K562 (cell line): ENCODE data around the gene SURF6. TPM values are rescaled to one million over a fixed set of nuclear protein-coding genes. Genes with fewer than 3 reads are reported as not detected.

Experiments
- ATAC-seq: fragments of 200-7000 bp; cut with Tn5 transposase; 3 replicates; pipeline ENCODE4 v1.9.1; 2020; ENCODE audit warnings: moderate library complexity
- BruUV-seq: library from RNA; stranded (reverse); fragments of 400-500 nt; replicated peaks from 2 replicates; lab custom pipeline; 2021; lab: Mats Ljungman, UMichigan
- CTCF ChIA-PET: fragments of 300-600 bp; formaldehyde crosslinking; extraction: SDS; loops from one replicate; lab custom pipeline; 2021; ENCODE audit warnings: low intra/inter-chr PET ratio; lab: Yijun Ruan, JAX
- POLR2A ChIA-PET: fragments of 300-600, 350-650 bp; sonication (Branson Sonifier 250); formaldehyde crosslinking; extraction: SDS; loops from one replicate; lab custom pipeline; 2021; ENCODE audit warnings: antibody characterized with exemption, inconsistent platforms; lab: Yijun Ruan, JAX
- DNase-seq, 4 experiments: peaks; one replicate each; pipeline versions ENCODE4 v3.0.0 to v3.0.0-alpha.2; 2011 to 2018; ENCODE audit warnings: low spot score in 3 of 4, mixed read lengths in 3 of 4; ENCODE audit errors: extremely low read depth in 1 of 4
- FAIRE-seq: peaks from 2 replicates; lab custom pipeline; 2011; peaks lifted over from hg19 to GRCh38; lab: Jason Lieb, UNC
- H2AFZ ChIP-seq: 2 replicates; pipeline ENCODE4 v1.6.0; 2011; ENCODE audit warnings: low read depth, low read length, control low read depth, inconsistent platforms
- H3K27ac ChIP-seq: fragments of 200-600 bp; 3 replicates; pipeline ENCODE4 v1.8.0; 2011; ENCODE audit warnings: low read depth, mild to moderate bottlenecking, control low read depth, inconsistent platforms, low read length, moderate library complexity, mixed read lengths; ENCODE audit errors: extremely low read depth
- H3K27me3 ChIP-seq, 2 experiments: fragments of 300-600 bp in 1 of 2; 2 replicates in 1 of 2; 3 replicates in 1 of 2; pipeline versions ENCODE4 v1.6.0 to v1.8.0; 2011; ENCODE audit warnings: inconsistent platforms in 2 of 2, low read length in 2 of 2, mild to moderate bottlenecking in 1 of 2, mixed read lengths in 1 of 2, moderate library complexity in 1 of 2; ENCODE audit not compliant: control insufficient read depth in 2 of 2, insufficient read depth in 2 of 2
- H3K36me3 ChIP-seq: fragments of 300-600 bp; 3 replicates; pipeline ENCODE4 v1.8.0; 2011; ENCODE audit warnings: mild to moderate bottlenecking, low read length, inconsistent platforms; ENCODE audit not compliant: control insufficient read depth, insufficient read depth
- H3K4me1 ChIP-seq, 2 experiments: fragments of 200-600 bp in 1 of 2; replicated peaks in 1 of 2; 2 replicates in 1 of 2; 3 replicates in 1 of 2; pipeline versions ENCODE4 v1.5.1 to v1.8.0; 2011; ENCODE audit warnings: inconsistent platforms in 2 of 2, low read length in 2 of 2, mild to moderate bottlenecking in 1 of 2, mixed read lengths in 1 of 2, moderate library complexity in 1 of 2; ENCODE audit not compliant: control insufficient read depth in 2 of 2, insufficient read depth in 2 of 2
- H3K4me2 ChIP-seq: 2 replicates; pipeline ENCODE4 v1.6.1; 2011; ENCODE audit warnings: low read length, control low read depth, inconsistent platforms, mixed read lengths; ENCODE audit not compliant: insufficient read depth
- H3K4me3 ChIP-seq: fragments of 200-600 bp; sonication (generic), shearing (Covaris generic); 2 replicates; pipeline ENCODE4 v1.5.1; 2016; ENCODE audit warnings: control low read depth, inconsistent platforms
- H3K79me2 ChIP-seq: fragments of 200-600 bp; 3 replicates; pipeline ENCODE4 v1.8.0; 2011; ENCODE audit warnings: low read length, inconsistent platforms; ENCODE audit not compliant: control insufficient read depth, insufficient read depth
- H3K9ac ChIP-seq, 2 experiments: 2 replicates each; pipeline versions ENCODE4 v1.6.0 to v1.6.1; 2011; ENCODE audit warnings: low read depth in 2 of 2, low read length in 2 of 2, control low read depth in 1 of 2, inconsistent platforms in 1 of 2, mild to moderate bottlenecking in 1 of 2, mixed read lengths in 1 of 2; ENCODE audit not compliant: insufficient read depth in 1 of 2
- H3K9me1 ChIP-seq: one replicate; pipeline ENCODE4 v1.6.0; 2011; ENCODE audit warnings: inconsistent platforms, mild to moderate bottlenecking, low read length, moderate library complexity; ENCODE audit not compliant: control insufficient read depth, insufficient read depth
- H3K9me3 ChIP-seq: replicated peaks from 2 replicates; pipeline ENCODE4 v1.5.1; 2011; ENCODE audit warnings: low read depth, low read length, inconsistent platforms; ENCODE audit not compliant: control insufficient read depth, insufficient read depth
- H4K20me1 ChIP-seq: replicated peaks from 2 replicates; pipeline ENCODE4 v1.6.1; 2011; ENCODE audit warnings: low read length, inconsistent platforms, mixed read lengths; ENCODE audit not compliant: control insufficient read depth, insufficient read depth
- CBFB ChIP-seq: sonication (generic); formaldehyde crosslinking; IDR thresholded peaks from 2 replicates; pipeline ENCODE4 v1.4.0; 2020; ENCODE audit warnings: mild to moderate bottlenecking, missing genetic modification reagents
- CHD1 ChIP-seq: fragments of 200-600 bp; sonication (generic); IDR thresholded peaks from one replicate; pipeline ENCODE4 v1.6.1; 2012; ENCODE audit warnings: mild to moderate bottlenecking, moderate library complexity, low read length, inconsistent platforms
- GABPB1 ChIP-seq: sonication (generic); formaldehyde crosslinking; IDR thresholded peaks from 2 replicates; pipeline ENCODE4 v1.8.0; 2022; ENCODE audit warnings: mild to moderate bottlenecking, missing genetic modification reagents
- HNRNPK ChIP-seq: fragments of 200-400 bp; formaldehyde crosslinking; IDR thresholded peaks from one replicate; pipeline ENCODE4 v1.6.1; 2018; ENCODE audit warnings: mild to moderate bottlenecking, low read depth, low read length; ENCODE audit not compliant: poor library complexity, severe bottlenecking
- POLR2A ChIP-seq: fragments of 450-650 bp; conservative IDR thresholded peaks from 2 replicates; pipeline ENCODE4 v1.6.1; 2016
- POLR2H ChIP-seq: IDR thresholded peaks from 2 replicates; pipeline ENCODE4 v1.6.1; 2016; ENCODE audit warnings: missing genetic modification characterization, low read depth, mild to moderate bottlenecking, control low read depth, missing compliant biosample characterization, moderate library complexity
- PRPF4 ChIP-seq: fragments of 200-400 bp; formaldehyde crosslinking; IDR thresholded peaks from one replicate; pipeline ENCODE4 v1.6.1; 2017; ENCODE audit warnings: low read length, low read depth, mild to moderate bottlenecking; ENCODE audit not compliant: insufficient read depth, poor library complexity, severe bottlenecking
- RBFOX2 ChIP-seq: fragments of 200-400 bp; formaldehyde crosslinking; IDR thresholded peaks from 2 replicates; pipeline ENCODE4 v1.6.1; 2017; ENCODE audit warnings: low read depth, mild to moderate bottlenecking, low read length, moderate library complexity
- TGIF2 ChIP-seq: sonication (generic); formaldehyde crosslinking; IDR thresholded peaks from 2 replicates; pipeline ENCODE4 v1.8.1; 2022; ENCODE audit warnings: mild to moderate bottlenecking, missing genetic modification reagents, moderate library complexity
- TOE1 ChIP-seq, 2 experiments: fragments of 450-650 bp in 1 of 2; sonication (generic) in 1 of 2; formaldehyde crosslinking in 1 of 2; IDR thresholded peaks; 2 replicates each; pipeline versions ENCODE4 v1.7.1 to v1.8.0; 2016 to 2022; ENCODE audit warnings: borderline replicate concordance in 2 of 2, mild to moderate bottlenecking in 2 of 2, antibody characterized with exemption in 1 of 2, inconsistent platforms in 1 of 2, low read depth in 1 of 2, missing genetic modification reagents in 1 of 2, moderate library complexity in 1 of 2
- ZNF444 ChIP-seq: fragments of 250-450 bp; sonication (Bioruptor Pico); IDR thresholded peaks from 2 replicates; pipeline ENCODE4 v1.4.0; 2020; ENCODE audit warnings: mild to moderate bottlenecking, moderate library complexity
- WGBS: fragments of 100-300 bp; shearing (Covaris generic); methylation state at CpG from one replicate; pipeline ENCODE4 v1.1.6; 2016; ENCODE audit warnings: low coverage, mixed read lengths; ENCODE audit not compliant: insufficient coverage; ENCODE audit errors: missing lambda C conversion rate; 5-methylcytosine and 5-hydroxymethylcytosine counted together
- in situ Hi-C: fragments of 300-500 bp; cut with MboI; formaldehyde crosslinking; loops from 4 replicates; pipeline ENCODE4 v1.15.0; 2018; ENCODE audit warnings: inconsistent platforms, mixed read lengths
- intact Hi-C: fragments of 100-400 bp; cut with micrococcal nuclease; formaldehyde crosslinking; loops from 2 replicates; pipeline ENCODE4 v1.14.2; 2022
- polyA plus RNA-seq, 8 experiments: library from polyadenylated mRNA; depleted of rRNA in 4 of 8; stranded (reverse) in 5 of 8; unstranded in 3 of 8; fragments of >200 nt; fragmentation: Nextera tagmentation in 2 of 8; fragmentation: Illumina TruSeq in 1 of 8; extraction: Ambion mirVana in 2 of 8; extraction: Trizol in 1 of 8; gene quantifications; 2 replicates each; pipeline versions ENCODE4 v1.2.1 to v1.2.3, GENCODE V29; 2011 to 2014; ENCODE audit warnings: inconsistent platforms in 1 of 8, missing spikeins in 1 of 8
- total RNA-seq, 7 experiments: library from RNA; depleted of rRNA in 6 of 7; stranded (reverse); fragments of >200 nt in 6 of 7; fragmentation: Illumina TruSeq in 2 of 7; extraction: Trizol in 2 of 7; gene quantifications; 2 replicates each; pipeline versions ENCODE4 v1.2.1 to v1.2.3, GENCODE V29; 2011 to 2021; ENCODE audit warnings: low replicate concordance in 1 of 7
- TF ChIP-seq, protein P1 (sequence below), 2 experiments: fragments of 450-650 bp in 1 of 2; sonication (generic) in 1 of 2; formaldehyde crosslinking; conservative IDR thresholded peaks; 2 replicates each; pipeline versions ENCODE4 v1.4.0 to v1.8.1; 2020 to 2022; ENCODE audit warnings: mild to moderate bottlenecking in 1 of 2, missing genetic modification reagents in 1 of 2
- TF ChIP-seq, protein P2 (sequence below): fragments of 450-650 bp; formaldehyde crosslinking; IDR thresholded peaks from 2 replicates; pipeline ENCODE4 v1.4.0; 2022; ENCODE audit warnings: missing genetic modification characterization
- TF ChIP-seq, protein P3 (sequence below): fragments of 450-650 bp; formaldehyde crosslinking; IDR thresholded peaks from 2 replicates; pipeline ENCODE4 v1.4.0; 2020; ENCODE audit warnings: mild to moderate bottlenecking, moderate library complexity
- TF ChIP-seq, protein P4 (sequence below): sonication (generic); formaldehyde crosslinking; IDR thresholded peaks from 2 replicates; pipeline ENCODE4 v1.9.0; 2022; ENCODE audit warnings: mild to moderate bottlenecking, missing genetic modification reagents

SURF6 gene
- total and polyA plus RNA-seq, 9 of the 15 experiments (the other 6 are each of a cell fraction or from before 2014, with no cell fraction given): 1.4 to 68.3 (median 14.7) TPM

DNA sequence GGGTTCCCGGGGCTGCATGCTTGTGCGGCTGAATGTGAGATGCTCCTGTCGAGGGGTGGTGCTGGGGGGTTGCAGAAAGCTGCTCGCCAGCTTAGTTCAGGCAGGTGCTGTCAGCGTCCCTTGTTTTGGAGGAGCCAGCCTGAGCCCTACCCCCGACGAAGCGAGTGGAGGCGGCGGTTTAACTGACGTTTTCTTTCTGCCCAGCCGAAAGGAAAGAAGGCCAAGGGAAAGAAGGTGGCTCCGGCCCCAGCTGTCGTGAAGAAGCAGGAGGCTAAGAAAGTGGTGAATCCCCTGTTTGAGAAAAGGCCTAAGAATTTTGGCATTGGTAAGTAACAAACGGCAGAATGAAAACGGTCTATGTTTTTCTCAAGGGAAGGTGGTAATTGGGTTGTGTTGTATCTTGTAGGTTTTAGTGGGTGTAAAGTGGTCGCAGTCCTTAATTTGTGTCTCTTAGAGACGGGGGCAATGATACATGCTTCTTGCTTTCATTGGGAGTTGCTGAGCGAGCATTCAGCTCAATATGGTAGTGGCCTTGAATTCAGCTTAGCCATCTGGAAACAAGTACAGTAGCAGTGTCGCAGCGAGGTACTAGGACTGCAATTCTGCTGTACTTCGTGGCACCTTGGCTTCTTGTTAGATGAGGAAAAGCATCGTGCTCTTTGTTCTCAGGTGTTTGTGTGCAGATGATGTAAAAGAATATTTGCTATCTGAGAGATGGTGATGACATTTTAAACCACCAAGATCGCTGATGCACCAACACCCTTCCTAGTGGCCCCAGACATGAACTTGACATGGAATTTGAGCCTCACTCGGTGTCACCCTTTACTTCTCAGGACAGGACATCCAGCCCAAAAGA, 13.0 kb upstream of the SURF6 start:
- Histone ChIP-seq H3K4me2 (peak overlapping the region; percentile 93), H3K9me1 (peaks cover 3% of the 10 kb centered on the region), H2AFZ (no peak overlapping the region), H3K27me3 (no peaks in the 10 kb centered on the region), H3K4me1 (peaks cover 16 to 31% of the 10 kb centered on the region in 2 experiments; a peak in 4 of 5 replicates), H3K27ac (peak overlapping the region; percentile 98), H3K36me3 (peaks cover 74% of the 10 kb centered on the region), H3K9ac (peak overlapping the region; percentile 100), H4K20me1 (peaks cover 32% of the 10 kb centered on the region), H3K9me3 (no peaks in the 10 kb centered on the region), H3K4me3 (peak overlapping the region; percentile 100), H3K79me2 (peaks cover 57% of the 10 kb centered on the region)
- peak; percentile 6 for FAIRE-seq
- in situ Hi-C loops (no loop called here), intact Hi-C loops (no loop called here)
- no peak for ATAC-seq
- no peak for DNase-seq
- POLR2A ChIA-PET: interaction anchor here (1.0 to 3.4 kb wide), 18 partner anchors 8 to 321 kb away, joined by 3 to 31 read pairs (median 6); partner anchors contain the start of genes SLC2A6, SURF1 and SURF2
- CTCF ChIA-PET: no interaction called here
- WGBS: 2% methylated on average over 25 of the region's 25 CpGs
- TSS peak; percentile 62 for BruUV-seq
- TF ChIP-seq GABPB1 (CRISPR knock-in tag) (no peak), TOE1 (IDR thresholded peaks at IDR 0.05; ENCODE audit: borderline replicate concordance) (0 out of 2 replicates have a peak, but pooled peaks have one; percentile 8), TOE1 (CRISPR knock-in tag; IDR thresholded peaks at IDR 0.05; ENCODE audit: borderline replicate concordance, low read depth) (no peak), TGIF2 (CRISPR knock-in tag) (no peak), ZNF444 (CRISPR knock-in tag) (0 out of 2 replicates have a peak, but pooled peaks have one; percentile 27), POLR2A (peak; percentile 15; the same call in 1 of the 2 replicates), CBFB (CRISPR knock-in tag) (no peak), HNRNPK (no peak), CHD1 (peak; percentile 82), RBFOX2 (peak; percentile 70; the same call in 1 of the 2 replicates), POLR2H (tag) (no peak), PRPF4 (peak; percentile 4)
- TF ChIP-seq, protein P1, sequence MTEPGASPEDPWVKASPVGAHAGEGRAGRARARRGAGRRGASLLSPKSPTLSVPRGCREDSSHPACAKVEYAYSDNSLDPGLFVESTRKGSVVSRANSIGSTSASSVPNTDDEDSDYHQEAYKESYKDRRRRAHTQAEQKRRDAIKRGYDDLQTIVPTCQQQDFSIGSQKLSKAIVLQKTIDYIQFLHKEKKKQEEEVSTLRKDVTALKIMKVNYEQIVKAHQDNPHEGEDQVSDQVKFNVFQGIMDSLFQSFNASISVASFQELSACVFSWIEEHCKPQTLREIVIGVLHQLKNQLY (CRISPR knock-in tag; conservative IDR thresholded peaks at IDR 0.05): no peak
- TF ChIP-seq, protein P2, sequence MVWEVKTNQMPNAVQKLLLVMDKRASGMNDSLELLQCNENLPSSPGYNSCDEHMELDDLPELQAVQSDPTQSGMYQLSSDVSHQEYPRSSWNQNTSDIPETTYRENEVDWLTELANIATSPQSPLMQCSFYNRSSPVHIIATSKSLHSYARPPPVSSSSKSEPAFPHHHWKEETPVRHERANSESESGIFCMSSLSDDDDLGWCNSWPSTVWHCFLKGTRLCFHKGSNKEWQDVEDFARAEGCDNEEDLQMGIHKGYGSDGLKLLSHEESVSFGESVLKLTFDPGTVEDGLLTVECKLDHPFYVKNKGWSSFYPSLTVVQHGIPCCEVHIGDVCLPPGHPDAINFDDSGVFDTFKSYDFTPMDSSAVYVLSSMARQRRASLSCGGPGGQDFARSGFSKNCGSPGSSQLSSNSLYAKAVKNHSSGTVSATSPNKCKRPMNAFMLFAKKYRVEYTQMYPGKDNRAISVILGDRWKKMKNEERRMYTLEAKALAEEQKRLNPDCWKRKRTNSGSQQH: 0 out of 2 replicates have a peak, but pooled peaks have one; percentile 60
- TF ChIP-seq, protein P3, sequence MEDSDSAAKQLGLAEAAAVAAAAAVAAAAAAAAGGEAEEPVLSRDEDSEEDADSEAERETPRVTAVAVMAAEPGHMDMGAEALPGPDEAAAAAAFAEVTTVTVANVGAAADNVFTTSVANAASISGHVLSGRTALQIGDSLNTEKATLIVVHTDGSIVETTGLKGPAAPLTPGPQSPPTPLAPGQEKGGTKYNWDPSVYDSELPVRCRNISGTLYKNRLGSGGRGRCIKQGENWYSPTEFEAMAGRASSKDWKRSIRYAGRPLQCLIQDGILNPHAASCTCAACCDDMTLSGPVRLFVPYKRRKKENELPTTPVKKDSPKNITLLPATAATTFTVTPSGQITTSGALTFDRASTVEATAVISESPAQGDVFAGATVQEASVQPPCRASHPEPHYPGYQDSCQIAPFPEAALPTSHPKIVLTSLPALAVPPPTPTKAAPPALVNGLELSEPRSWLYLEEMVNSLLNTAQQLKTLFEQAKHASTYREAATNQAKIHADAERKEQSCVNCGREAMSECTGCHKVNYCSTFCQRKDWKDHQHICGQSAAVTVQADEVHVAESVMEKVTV (CRISPR knock-in tag): no peak
- TF ChIP-seq, protein P4, sequence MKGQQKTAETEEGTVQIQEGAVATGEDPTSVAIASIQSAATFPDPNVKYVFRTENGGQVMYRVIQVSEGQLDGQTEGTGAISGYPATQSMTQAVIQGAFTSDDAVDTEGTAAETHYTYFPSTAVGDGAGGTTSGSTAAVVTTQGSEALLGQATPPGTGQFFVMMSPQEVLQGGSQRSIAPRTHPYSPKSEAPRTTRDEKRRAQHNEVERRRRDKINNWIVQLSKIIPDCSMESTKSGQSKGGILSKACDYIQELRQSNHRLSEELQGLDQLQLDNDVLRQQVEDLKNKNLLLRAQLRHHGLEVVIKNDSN (CRISPR knock-in tag): 0 out of 2 replicates have a peak, but pooled peaks have one; percentile 22
